Muscle of leg (tissue), 11 donors: Measurements from ENCODE around the gene ZNF394. TPM values are rescaled to one million over a fixed set of nuclear protein-coding genes. Genes with fewer than 3 reads are reported as not detected.

ENCODE experiments used
- DNase-seq: peaks from one replicate; pipeline ENCODE4 v3.0.0; 2013
- H3K27ac ChIP-seq: one replicate; pipeline ENCODE4 v1.5.1; 2013; ENCODE audit warnings: mild to moderate bottlenecking, low read length, control low read depth
- H3K27me3 ChIP-seq: one replicate; pipeline ENCODE4 v1.6.1; 2013; ENCODE audit warnings: low read length; ENCODE audit not compliant: control insufficient read depth, insufficient read depth
- H3K36me3 ChIP-seq: one replicate; pipeline ENCODE4 v1.6.1; 2013; ENCODE audit warnings: low read length; ENCODE audit not compliant: control insufficient read depth, insufficient read depth
- H3K4me1 ChIP-seq: one replicate; pipeline ENCODE4 v1.6.1; 2013; ENCODE audit warnings: low read length; ENCODE audit not compliant: control insufficient read depth, insufficient read depth
- H3K4me3 ChIP-seq: one replicate; pipeline ENCODE4 v1.5.1; 2013; ENCODE audit warnings: low read length, control low read depth
- H3K9me3 ChIP-seq: replicated peaks from 2 replicates; pipeline ENCODE4 v1.6.1; 2013; ENCODE audit warnings: low read depth, low read length; ENCODE audit not compliant: control insufficient read depth
- WGBS: methylation state at CpG from one replicate; pipeline ENCODE4 v1.1.5; 2013; ENCODE audit warnings: missing lambda C conversion rate; ENCODE audit not compliant: insufficient coverage; 5-methylcytosine and 5-hydroxymethylcytosine counted together
- polyA plus RNA-seq, 8 donors: library from polyadenylated mRNA; unstranded; fragments of 120-200 nt; gene quantifications; one replicate each; pipeline versions ENCODE4 v1.2.1 to v1.2.3, GENCODE V29; 2013; ENCODE audit warnings: inconsistent platforms in 1 of 8, low replicate concordance in 1 of 8; ENCODE audit not compliant: insufficient read length in 8 of 8, insufficient read depth in 1 of 8
- total RNA-seq: library from RNA; stranded (reverse); fragments of 120-200 nt; gene quantifications from one replicate; pipeline ENCODE4 v1.2.4, GENCODE V29; 2013

The ZNF394 gene
- total and polyA plus RNA-seq, 9 donors: 7.9 to 19.9 (median 10.0) TPM

DNA sequence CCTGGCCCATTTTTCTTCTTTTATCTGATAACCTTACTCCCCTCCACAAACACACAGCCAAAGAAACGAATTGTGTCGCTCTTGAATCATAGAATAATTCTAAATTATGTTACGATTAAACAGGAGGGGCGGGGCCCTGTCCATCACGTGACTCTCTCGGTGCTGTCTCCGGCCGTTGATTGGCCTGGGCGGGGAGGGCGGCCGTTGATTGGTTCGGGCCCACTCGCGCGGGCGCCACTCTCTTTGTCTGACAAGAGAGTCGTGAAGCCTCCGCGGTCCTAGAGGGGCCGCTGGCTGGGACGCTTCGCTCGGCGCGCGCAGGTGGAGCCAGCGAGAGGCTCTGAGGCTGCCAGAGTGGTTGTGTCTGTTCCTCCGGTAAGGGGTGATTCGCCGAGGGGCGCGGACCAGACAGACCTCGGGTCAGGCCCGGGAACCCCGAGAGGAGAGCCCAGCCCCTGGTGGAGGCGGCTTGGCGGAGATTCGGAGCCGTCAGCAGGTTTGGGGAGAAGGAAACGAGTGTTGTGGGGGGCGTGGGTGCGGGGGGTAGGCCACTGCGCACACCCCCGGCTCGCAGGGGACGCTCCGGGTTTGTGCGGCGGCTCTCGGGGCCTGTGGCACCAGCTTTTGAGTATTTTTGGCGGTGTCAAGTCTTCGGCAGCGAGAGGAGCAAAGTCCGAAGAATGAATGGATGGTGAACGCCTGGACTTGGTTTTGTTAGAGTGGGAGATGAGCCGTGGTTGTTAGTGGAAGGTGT is 27.3 kb downstream of the ZNF394 start, which contains the start of gene ZNF789:
ZNF789 (plus strand) TSS at position 330 of the 754 bp plus-strand sequence. CDS start 3,567 bp downstream, outside the sequence.
- Histone ChIP-seq H3K9me3 (no peaks in the 10 kb centered on the region), H3K36me3 (peaks cover 10% of the 10 kb centered on the region), H3K4me1 (peaks cover 7% of the 10 kb centered on the region), H3K27me3 (peaks cover 3% of the 10 kb centered on the region), H3K27ac (peak within 1 kb of the TSS; percentile 96), H3K4me3 (peak within 1 kb of the TSS; percentile 86)
- WGBS: under 1% methylated on average over 53 of the region's 56 CpGs
- peak; percentile 99 for DNase-seq

GRCh38 chr7:99469381-99470065 is 30.6 kb downstream of the ZNF394 start:
- H3K27me3 ChIP-seq: peaks cover 3% of the 10 kb centered on the region
- no peak for DNase-seq
- WGBS: 38% methylated on average over 17 of the region's 23 CpGs
- H3K4me3 ChIP-seq: no peak overlapping the region
- peaks cover 20% of the 10 kb centered on the region for H3K4me1 ChIP-seq
- no peaks in the 10 kb centered on the region for H3K36me3 ChIP-seq
- H3K27ac ChIP-seq: no peak overlapping the region
- no peaks in the 10 kb centered on the region for H3K9me3 ChIP-seq

DNA sequence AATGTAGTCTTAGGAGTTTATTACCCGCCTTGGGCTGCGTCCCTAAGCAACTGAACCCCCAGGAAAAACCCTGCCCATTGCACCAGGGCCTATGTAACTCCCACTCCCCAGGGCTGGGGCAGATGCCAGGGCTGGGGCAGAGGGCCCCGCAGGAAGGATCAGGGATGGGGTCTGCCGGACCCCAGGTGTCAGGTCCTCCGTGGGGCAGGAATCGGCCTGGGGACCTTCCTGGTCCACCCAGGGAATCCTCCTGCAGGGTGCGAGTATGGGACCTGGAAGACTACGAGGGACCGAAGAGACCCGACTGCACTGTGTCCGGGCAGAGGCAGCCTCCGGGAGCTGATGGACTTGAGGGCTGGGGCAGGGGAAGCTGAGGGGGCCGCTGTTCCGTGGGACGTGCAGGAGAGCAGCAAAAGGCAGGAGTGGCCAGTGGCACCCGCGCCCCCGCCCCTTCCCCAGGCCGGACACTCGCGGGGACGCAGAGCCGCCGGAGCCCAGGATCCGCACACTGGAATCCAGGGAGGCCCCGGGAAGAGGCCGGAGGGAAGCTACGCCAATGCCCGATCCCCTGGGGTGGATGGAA is 31.7 kb downstream of the ZNF394 start:
- H3K4me3 ChIP-seq: no peak overlapping the region
- peaks cover 3% of the 10 kb centered on the region for H3K27me3 ChIP-seq
- DNase-seq: no peak
- peaks cover 19% of the 10 kb centered on the region for H3K4me1 ChIP-seq
- no peaks in the 10 kb centered on the region for H3K9me3 ChIP-seq
- WGBS: 84% methylated on average over 25 of the region's 29 CpGs
- peaks cover 8% of the 10 kb centered on the region for H3K36me3 ChIP-seq
- no peak overlapping the region for H3K27ac ChIP-seq

DNA sequence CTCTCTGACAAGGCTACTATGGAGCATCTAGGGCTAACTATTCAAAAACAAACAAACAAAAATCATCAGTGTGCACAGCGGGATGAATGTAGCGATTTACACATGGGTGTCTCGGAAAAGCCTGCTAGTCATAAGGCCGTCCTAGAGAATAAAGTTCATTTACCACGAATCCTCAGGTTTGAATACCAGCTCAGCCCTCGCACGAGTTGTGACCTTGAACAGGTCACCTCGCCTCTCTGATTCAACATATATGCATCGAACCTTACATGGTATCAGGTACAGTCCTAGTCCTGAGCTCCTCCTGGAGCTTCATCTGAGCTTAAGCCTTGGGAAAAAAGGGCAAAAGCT is 34.7 kb downstream of the ZNF394 start:
- Histone ChIP-seq H3K4me3 (peak overlapping the region; percentile 98), H3K27me3 (peaks cover 3% of the 10 kb centered on the region), H3K27ac (peak overlapping the region; percentile 75), H3K36me3 (peaks cover 21% of the 10 kb centered on the region), H3K4me1 (peaks cover 17% of the 10 kb centered on the region), H3K9me3 (no peaks in the 10 kb centered on the region)
- no peak for DNase-seq
- 15% methylated on average over 8 of the region's 9 CpGs for whole genome bisulfite sequencing

DNA sequence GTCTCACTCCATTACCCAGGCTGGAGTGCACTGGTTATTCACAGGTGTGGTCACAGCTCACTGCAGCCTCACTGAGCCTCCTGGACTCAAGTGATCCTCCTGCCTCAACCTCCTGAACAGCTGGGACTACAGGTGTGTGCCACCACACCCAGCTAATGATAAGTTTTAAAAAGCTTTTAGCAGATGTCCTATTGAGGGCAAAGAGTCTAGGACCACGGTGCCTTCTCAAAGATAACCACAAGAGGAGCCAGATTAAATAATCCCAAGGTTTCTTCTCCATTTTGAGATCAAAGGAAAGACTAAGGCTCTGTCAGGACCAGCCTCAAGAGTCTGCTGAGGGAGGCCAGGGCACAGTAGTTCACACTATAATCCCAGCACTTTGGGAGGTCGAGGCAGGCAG is 38.9 kb downstream of the ZNF394 start:
- peaks cover 61% of the 10 kb centered on the region for H3K36me3 ChIP-seq
- 100% methylated on average over 2 of the region's 2 CpGs for WGBS
- peaks cover 39% of the 10 kb centered on the region for H3K4me1 ChIP-seq
- H3K9me3 ChIP-seq: no peaks in the 10 kb centered on the region
- H3K4me3 ChIP-seq: no peak overlapping the region
- H3K27me3 ChIP-seq: no peaks in the 10 kb centered on the region
- no peak overlapping the region for H3K27ac ChIP-seq
- DNase-seq: no peak

GRCh38 chr7:99460651-99461050 is 39.4 kb downstream of the ZNF394 start:
- DNase-seq: no peak
- Histone ChIP-seq H3K36me3 (peaks cover 67% of the 10 kb centered on the region), H3K4me1 (peaks cover 44% of the 10 kb centered on the region), H3K27ac (no peak overlapping the region), H3K4me3 (no peak overlapping the region), H3K9me3 (no peaks in the 10 kb centered on the region), H3K27me3 (no peaks in the 10 kb centered on the region)
- WGBS: 88% methylated on average over 10 of the region's 11 CpGs

DNA sequence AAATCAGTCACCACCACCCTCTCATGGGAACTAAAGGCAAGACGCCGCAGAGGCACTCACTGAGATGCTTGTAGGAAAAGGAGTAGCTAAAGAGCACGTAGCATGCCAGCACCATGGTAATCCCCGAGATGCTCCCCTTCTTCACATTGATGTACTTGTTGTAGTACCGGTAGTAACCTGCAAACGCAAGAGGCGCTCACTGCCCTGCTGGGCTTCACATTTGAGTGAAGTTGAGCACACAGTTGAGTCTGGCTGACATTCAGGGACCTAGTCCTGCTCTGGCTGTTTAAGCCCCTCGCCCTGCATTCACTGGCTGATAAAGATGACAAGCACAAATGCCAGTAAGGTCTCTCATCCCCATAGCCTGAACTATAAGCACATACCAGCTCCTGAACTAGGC is 41.0 kb downstream of the ZNF394 start:
- WGBS: 92% methylated on average over 4 of the region's 8 CpGs
- H3K4me1 ChIP-seq: peaks cover 40% of the 10 kb centered on the region
- no peaks in the 10 kb centered on the region for H3K27me3 ChIP-seq
- peaks cover 81% of the 10 kb centered on the region for H3K36me3 ChIP-seq
- no peaks in the 10 kb centered on the region for H3K9me3 ChIP-seq
- DNase-seq: no peak
- no peak overlapping the region for H3K4me3 ChIP-seq
- no peak overlapping the region for H3K27ac ChIP-seq

DNA sequence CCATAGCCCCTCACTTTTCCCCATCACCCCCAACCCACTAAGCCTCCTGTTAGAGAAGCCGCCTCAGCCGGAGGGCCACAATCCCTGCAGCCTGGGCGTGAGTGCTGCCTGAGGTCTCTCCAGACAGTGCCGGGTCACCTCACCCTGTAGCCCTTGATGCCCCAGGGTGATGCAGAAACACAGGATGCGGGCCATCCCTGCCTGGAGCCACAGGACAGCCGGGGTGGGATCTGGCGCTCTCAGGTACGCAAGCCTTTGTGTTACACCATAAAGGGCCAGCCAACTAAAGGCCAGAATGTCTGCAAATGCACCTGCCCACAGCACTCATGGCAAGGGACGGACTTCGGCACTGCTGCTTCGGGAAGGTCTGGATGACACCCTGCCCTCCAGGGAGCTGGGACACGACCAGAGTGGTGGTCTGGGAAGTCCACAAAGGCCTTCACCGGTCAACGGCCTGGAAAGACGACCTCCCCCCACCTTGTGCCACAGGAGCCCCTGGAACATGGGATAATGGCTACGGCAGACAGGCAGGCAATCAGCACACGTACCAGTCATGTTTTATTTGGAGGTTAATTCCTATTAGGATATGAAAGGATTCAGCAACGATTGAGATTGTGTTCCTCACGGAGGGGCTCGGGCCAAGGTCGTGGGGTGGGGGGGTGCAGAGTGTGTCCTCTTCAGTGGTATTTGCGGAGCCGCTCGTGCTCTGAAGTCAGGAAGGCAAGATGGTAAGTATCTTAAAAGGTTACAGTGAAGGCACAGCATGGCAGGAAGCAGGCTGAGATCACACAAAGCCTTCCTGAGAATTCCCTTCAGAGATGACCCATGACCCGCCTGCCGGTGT is 42.2 kb downstream of the ZNF394 start:
- DNase-seq: no peak
- Histone ChIP-seq H3K27me3 (no peaks in the 10 kb centered on the region), H3K27ac (peak overlapping the region; percentile 7), H3K4me3 (no peak overlapping the region), H3K36me3 (peaks cover 81% of the 10 kb centered on the region), H3K9me3 (no peaks in the 10 kb centered on the region), H3K4me1 (peaks cover 36% of the 10 kb centered on the region)
- 83% methylated on average over 20 of the region's 26 CpGs for WGBS

DNA sequence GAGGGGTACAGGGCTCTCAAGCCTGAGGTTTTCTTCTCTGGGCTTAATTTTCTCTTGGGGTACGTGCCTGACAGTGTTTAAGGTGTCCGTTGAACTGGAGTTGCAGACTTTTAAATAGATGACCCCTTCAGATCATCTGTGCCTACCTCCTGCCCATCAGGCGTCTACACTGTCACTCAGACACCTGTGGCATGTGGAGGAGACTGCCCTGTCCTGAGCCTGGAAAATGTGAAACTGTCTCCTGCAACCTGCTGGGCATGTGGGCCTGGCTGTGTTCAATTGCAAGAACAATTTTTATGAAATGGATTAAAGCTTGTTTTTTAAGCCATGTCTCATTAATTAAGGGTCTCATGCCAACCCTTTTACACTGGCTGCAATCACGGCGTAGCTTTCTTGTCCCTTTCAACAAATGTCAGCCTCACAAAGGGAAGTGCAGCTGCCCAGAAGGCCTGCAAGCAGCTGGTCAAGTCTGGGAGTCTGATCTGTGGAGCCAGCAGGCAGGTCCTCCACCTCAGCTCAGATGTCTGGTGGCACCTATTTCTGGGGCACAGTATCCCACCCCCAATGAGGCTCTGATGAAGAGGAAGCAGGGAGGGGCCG is 42.9 kb downstream of the ZNF394 start:
- no peak for DNase-seq
- no peaks in the 10 kb centered on the region for H3K9me3 ChIP-seq
- H3K4me3 ChIP-seq: no peak overlapping the region
- peak overlapping the region; percentile 40 for H3K27ac ChIP-seq
- H3K27me3 ChIP-seq: no peaks in the 10 kb centered on the region
- 72% methylated on average over 5 of the region's 6 CpGs for WGBS
- H3K36me3 ChIP-seq: peaks cover 86% of the 10 kb centered on the region
- peaks cover 36% of the 10 kb centered on the region for H3K4me1 ChIP-seq
